Measurements from ENCODE around the gene ZCCHC7. TPM values are rescaled to one million over a fixed set of nuclear protein-coding genes. Genes with fewer than 3 reads are reported as not detected.
A peak's percentile ranks its signal among the peaks of the same experiment; 100 is the strongest.
"Not testable (repeated sequence)": the region's sequence is repeated elsewhere in the genome, so short reads cannot be mapped to it uniquely, and the experiment has no call there.

Gene ZCCHC7
- total RNA-seq, 1 donor from 2014 or later: 21.7 TPM

DNA sequence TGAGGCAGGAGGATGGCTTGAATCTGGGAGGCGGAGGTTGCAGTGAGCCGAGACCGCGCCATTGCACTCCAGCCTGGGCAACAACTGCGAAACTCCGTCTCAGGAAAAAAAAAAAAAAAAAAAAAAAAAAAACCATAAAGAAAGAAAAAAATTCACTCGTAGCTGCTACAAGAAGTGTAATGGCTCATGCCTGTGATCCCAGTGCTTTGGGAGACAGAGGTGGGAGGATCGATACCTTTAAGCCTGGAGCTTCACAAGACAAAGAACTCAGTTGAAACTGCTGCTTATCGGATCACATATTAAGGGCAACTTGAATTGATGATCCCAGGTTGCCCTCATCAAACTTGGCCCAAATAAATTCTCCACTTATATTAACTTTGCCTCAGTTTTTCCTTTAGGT, 1.0 kb upstream of the ZCCHC7 start:
- H3K4me3 ChIP-seq (ENCODE audit: insufficient read depth, low read depth, low read length): peak overlapping the region; percentile 81
- H3K9me3 ChIP-seq (ENCODE audit: insufficient read depth, low read depth, low read length): peaks cover 6% of the 10 kb centered on the region
- FAIRE-seq: no peak
- H3K27me3 ChIP-seq (ENCODE audit: insufficient read depth, low read length): no peaks in the 10 kb centered on the region
- Mint-ChIP-seq H3K36me3 (ENCODE audit: low read depth, unreplicated experiment) (no peaks in the 10 kb centered on the region), H3K27ac (ENCODE audit: unreplicated experiment) (peak overlapping the region; percentile 98), H3K4me3 (ENCODE audit: unreplicated experiment) (peak overlapping the region; percentile 94), H3K4me1 (ENCODE audit: low read depth, unreplicated experiment) (peaks cover 7% of the 10 kb centered on the region), H3K27me3 (ENCODE audit: low read depth, unreplicated experiment) (no peaks in the 10 kb centered on the region), H3K9me3 (ENCODE audit: unreplicated experiment) (peaks cover 2% of the 10 kb centered on the region)
- no peak for DNase-seq (ENCODE audit: low read depth)
- no peak overlapping the region for H3K9ac ChIP-seq (ENCODE audit: low read length)
- peaks cover 9% of the 10 kb centered on the region for H3K4me1 ChIP-seq (ENCODE audit: insufficient read depth, low read length)
- TF ChIP-seq EZH2 (IDR thresholded peaks at IDR 0.05; ENCODE audit: insufficient read depth, low read length) (no peak), CTCF (IDR thresholded peaks at IDR 0.05; ENCODE audit: insufficient read depth, low read depth, low read length) (no peak)
- peaks cover 39% of the 10 kb centered on the region for H3K79me2 ChIP-seq (ENCODE audit: insufficient read depth, low read length)
- no peaks in the 10 kb centered on the region for H3K36me3 ChIP-seq (ENCODE audit: insufficient read depth, low read length)
- H3K27ac ChIP-seq (ENCODE audit: low read depth, low read length): no peak overlapping the region
- peak overlapping the region; percentile 100 for H2AFZ ChIP-seq (ENCODE audit: low read depth, low read length)
- H4K20me1 ChIP-seq (ENCODE audit: insufficient read depth, low read length): peaks cover 22% of the 10 kb centered on the region
- peak overlapping the region; percentile 99 for H3K4me2 ChIP-seq (ENCODE audit: low read length)

DNA sequence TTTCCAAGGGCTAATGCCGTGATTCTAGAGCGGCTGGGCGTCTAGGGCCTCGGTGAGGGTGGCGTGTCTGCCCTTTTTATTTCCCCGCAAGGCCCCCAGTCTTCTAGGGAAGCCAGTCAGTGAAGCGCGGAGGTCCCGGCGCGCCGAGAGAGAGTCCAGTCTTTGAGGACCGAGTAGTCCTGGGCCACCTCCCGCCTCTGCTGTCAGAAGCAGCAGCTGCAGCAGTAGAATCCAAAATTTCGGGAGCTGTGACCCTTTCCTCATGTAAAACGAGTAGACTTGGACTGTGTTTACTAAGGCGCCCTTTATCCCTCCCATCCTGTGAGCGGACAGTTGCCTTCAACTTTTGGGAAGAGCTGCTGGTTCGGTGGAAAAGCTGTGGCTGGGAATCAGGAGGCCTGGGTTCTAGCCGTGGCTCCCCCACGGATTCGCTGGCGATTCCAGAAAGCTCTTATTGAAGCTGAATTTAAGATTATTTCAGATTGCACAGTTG, 515 bp downstream of the ZCCHC7 start:
- Histone ChIP-seq H3K79me2 (ENCODE audit: insufficient read depth, low read length) (peaks cover 54% of the 10 kb centered on the region), H3K27ac (ENCODE audit: low read depth, low read length) (peak overlapping the region; percentile 96), H4K20me1 (ENCODE audit: insufficient read depth, low read length) (peaks cover 34% of the 10 kb centered on the region), H3K4me3 (ENCODE audit: insufficient read depth, low read depth, low read length) (peak overlapping the region; percentile 81), H3K9ac (ENCODE audit: low read length) (peak overlapping the region; percentile 95), H2AFZ (ENCODE audit: low read depth, low read length) (peak overlapping the region; percentile 100), H3K4me2 (ENCODE audit: low read length) (peak overlapping the region; percentile 99)
- not testable (repeated sequence) for H3K36me3 ChIP-seq (ENCODE audit: insufficient read depth, low read length); H3K27me3 ChIP-seq (ENCODE audit: insufficient read depth, low read length); H3K9me3 ChIP-seq (ENCODE audit: insufficient read depth, low read depth, low read length); H3K4me1 Mint-ChIP-seq (ENCODE audit: low read depth, unreplicated experiment); H3K9me3 Mint-ChIP-seq (ENCODE audit: unreplicated experiment); H3K27me3 Mint-ChIP-seq (ENCODE audit: low read depth, unreplicated experiment); FAIRE-seq; H3K36me3 Mint-ChIP-seq (ENCODE audit: low read depth, unreplicated experiment); H3K4me1 ChIP-seq (ENCODE audit: insufficient read depth, low read length)
- Mint-ChIP-seq H3K27ac (ENCODE audit: unreplicated experiment) (peak overlapping the region; percentile 98), H3K4me3 (ENCODE audit: unreplicated experiment) (peak overlapping the region; percentile 94)
- DNase-seq (ENCODE audit: low read depth): peak; percentile 2

DNA sequence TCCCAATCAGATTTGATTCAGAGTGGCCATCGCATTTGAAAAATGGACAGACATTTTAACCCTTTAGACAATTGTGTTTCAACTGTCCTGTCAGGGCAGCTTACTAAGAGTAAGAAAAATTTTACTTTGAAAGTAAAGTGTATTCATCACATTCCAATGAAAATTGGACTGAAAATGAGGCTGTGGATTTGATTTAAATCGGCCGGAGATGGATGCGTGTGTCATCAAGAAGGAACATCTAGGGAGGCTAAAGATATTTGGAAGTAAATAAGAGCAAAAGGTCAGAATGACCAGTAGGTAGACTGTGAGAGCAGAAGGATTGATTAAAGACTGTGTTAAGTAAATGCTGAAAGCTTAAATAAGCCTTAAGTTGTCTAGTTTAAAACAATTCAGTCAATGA, 1.5 kb downstream of the ZCCHC7 start:
- H3K4me1 ChIP-seq (ENCODE audit: insufficient read depth, low read length): peaks cover 9% of the 10 kb centered on the region
- TF ChIP-seq EZH2 (IDR thresholded peaks at IDR 0.05; ENCODE audit: insufficient read depth, low read length): no peak
- no peak for TF ChIP-seq CTCF (IDR thresholded peaks at IDR 0.05; ENCODE audit: insufficient read depth, low read depth, low read length)
- Mint-ChIP-seq H3K27me3 (ENCODE audit: low read depth, unreplicated experiment) (no peaks in the 10 kb centered on the region), H3K4me3 (ENCODE audit: unreplicated experiment) (peak overlapping the region; percentile 94), H3K9me3 (ENCODE audit: unreplicated experiment) (peaks cover 2% of the 10 kb centered on the region), H3K4me1 (ENCODE audit: low read depth, unreplicated experiment) (peaks cover 7% of the 10 kb centered on the region), H3K27ac (ENCODE audit: unreplicated experiment) (no peak overlapping the region), H3K36me3 (ENCODE audit: low read depth, unreplicated experiment) (no peaks in the 10 kb centered on the region)
- FAIRE-seq: no peak
- no peak for DNase-seq (ENCODE audit: low read depth)
- no peak overlapping the region for H3K27ac ChIP-seq (ENCODE audit: low read depth, low read length)
- peak overlapping the region; percentile 99 for H3K4me2 ChIP-seq (ENCODE audit: low read length)
- H3K9me3 ChIP-seq (ENCODE audit: insufficient read depth, low read depth, low read length): peaks cover 6% of the 10 kb centered on the region
- H3K9ac ChIP-seq (ENCODE audit: low read length): peak overlapping the region; percentile 95
- H3K36me3 ChIP-seq (ENCODE audit: insufficient read depth, low read length): peaks cover 2% of the 10 kb centered on the region
- peak overlapping the region; percentile 81 for H3K4me3 ChIP-seq (ENCODE audit: insufficient read depth, low read depth, low read length)
- no peaks in the 10 kb centered on the region for H3K27me3 ChIP-seq (ENCODE audit: insufficient read depth, low read length)
- H3K79me2 ChIP-seq (ENCODE audit: insufficient read depth, low read length): peaks cover 64% of the 10 kb centered on the region
- no peak overlapping the region for H2AFZ ChIP-seq (ENCODE audit: low read depth, low read length)
- H4K20me1 ChIP-seq (ENCODE audit: insufficient read depth, low read length): peaks cover 44% of the 10 kb centered on the region

Data from astrocyte (in vitro differentiated cells and primary cell).